Smooth muscle cell of the umbilical artery (primary cell): ENCODE results near the gene BABAM2. TPM values are rescaled to one million over a fixed set of nuclear protein-coding genes. Genes with fewer than 3 reads are reported as not detected.

Experiments
- total RNA-seq: library from RNA; depleted of rRNA; stranded (reverse); fragments of >200 nt; gene quantifications from 2 replicates; pipeline ENCODE4 v1.2.3, GENCODE V29; 2014

The BABAM2 gene
- total RNA-seq = 17.3 and 19.6 TPM in 2 replicates

GRCh38 chr2:27890146-27890923 is at the start of gene BABAM2, which contains the start of gene RBKS:
TSS of gene BABAM2 (plus strand) at chr2:27890729. CDS start at chr2:27894557, 3,828 bp downstream.
TSS of gene RBKS (minus strand) at chr2:27890387. CDS start at chr2:27890345, 42 bp downstream.

Other genes starting within 250 kb of the BABAM2 start
- 17.0 and 25.2 TPM in 2 replicates for gene SUPT7L, start 227.1 kb upstream of the BABAM2 start, total RNA-seq
- 29.7 and 30.5 TPM in 2 replicates for gene SLC4A1AP, start 226.8 kb upstream of the BABAM2 start, total RNA-seq
- 73.6 and 75.2 TPM in 2 replicates for gene MRPL33, start 119.0 kb upstream of the BABAM2 start, total RNA-seq
- gene RBKS, start 342 bp upstream of the BABAM2 start, total RNA-seq = 0.69 and 1.5 TPM in 2 replicates